Measurements from ENCODE around the gene CXXC4.

DNA sequence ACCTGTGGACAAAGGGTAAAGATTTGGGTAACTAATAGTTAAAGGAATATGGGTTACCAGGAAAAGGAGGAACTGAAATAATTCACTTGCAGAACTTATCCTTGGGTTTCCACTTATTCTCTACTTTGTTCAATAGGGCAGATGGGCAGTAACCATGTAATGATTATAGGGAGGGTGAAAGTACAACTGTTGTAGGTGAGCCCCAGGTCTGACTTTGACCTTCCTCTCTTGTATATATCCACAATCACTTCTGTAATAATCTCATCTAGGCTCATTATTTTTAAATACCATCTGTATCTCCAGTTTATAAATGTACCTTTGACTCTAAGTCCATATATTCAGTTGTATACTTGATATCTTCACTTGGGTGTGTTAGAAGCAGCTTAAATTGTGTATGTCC, 32.1 kb downstream of the CXXC4 start:
- TF ChIP-seq, protein P1, sequence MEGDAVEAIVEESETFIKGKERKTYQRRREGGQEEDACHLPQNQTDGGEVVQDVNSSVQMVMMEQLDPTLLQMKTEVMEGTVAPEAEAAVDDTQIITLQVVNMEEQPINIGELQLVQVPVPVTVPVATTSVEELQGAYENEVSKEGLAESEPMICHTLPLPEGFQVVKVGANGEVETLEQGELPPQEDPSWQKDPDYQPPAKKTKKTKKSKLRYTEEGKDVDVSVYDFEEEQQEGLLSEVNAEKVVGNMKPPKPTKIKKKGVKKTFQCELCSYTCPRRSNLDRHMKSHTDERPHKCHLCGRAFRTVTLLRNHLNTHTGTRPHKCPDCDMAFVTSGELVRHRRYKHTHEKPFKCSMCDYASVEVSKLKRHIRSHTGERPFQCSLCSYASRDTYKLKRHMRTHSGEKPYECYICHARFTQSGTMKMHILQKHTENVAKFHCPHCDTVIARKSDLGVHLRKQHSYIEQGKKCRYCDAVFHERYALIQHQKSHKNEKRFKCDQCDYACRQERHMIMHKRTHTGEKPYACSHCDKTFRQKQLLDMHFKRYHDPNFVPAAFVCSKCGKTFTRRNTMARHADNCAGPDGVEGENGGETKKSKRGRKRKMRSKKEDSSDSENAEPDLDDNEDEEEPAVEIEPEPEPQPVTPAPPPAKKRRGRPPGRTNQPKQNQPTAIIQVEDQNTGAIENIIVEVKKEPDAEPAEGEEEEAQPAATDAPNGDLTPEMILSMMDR (conservative IDR thresholded peaks at IDR 0.05; ENCODE audit: low read length), result no peak
- no peak for TF ChIP-seq EZH2phosphoT487 (IDR thresholded peaks at IDR 0.05; ENCODE audit: borderline replicate concordance, low read depth, low read length)
